NCI-H2171 (cell line): ENCODE data around the gene ZSWIM4.
"Not testable (repeated sequence)": the region's sequence is repeated elsewhere in the genome, so short reads cannot be mapped to it uniquely, and the experiment has no call there.

ENCODE experiments used
- DNase-seq: peaks from one replicate; lab custom pipeline; 2025; lab: John Stamatoyannopoulos, UW

ZSWIM4 gene

GRCh38 chr19:13778398-13778797 is 16.8 kb upstream of the ZSWIM4 start:
- no peak for DNase-seq

GRCh38 chr19:13778847-13779246 is 16.4 kb upstream of the ZSWIM4 start:
- no peak for DNase-seq

- DNase-seq: not testable (repeated sequence)
Observed at GRCh38 chr19:13779794-13780193, 15.4 kb upstream of the ZSWIM4 start.

GRCh38 chr19:13781547-13781946 is 13.7 kb upstream of the ZSWIM4 start:
- DNase-seq: peak; percentile 86

GRCh38 chr19:13782537-13782936 is 12.7 kb upstream of the ZSWIM4 start:
- no peak for DNase-seq

GRCh38 chr19:13783565-13784500 is 11.4 kb upstream of the ZSWIM4 start:
- DNase-seq: no peak

GRCh38 chr19:13784731-13785452 is 10.4 kb upstream of the ZSWIM4 start:
- peak; percentile 29 for DNase-seq

GRCh38 chr19:13788991-13789390 is 6.3 kb upstream of the ZSWIM4 start:
- no peak for DNase-seq

- no peak for DNase-seq
Observed at GRCh38 chr19:13790354-13790753, 4.9 kb upstream of the ZSWIM4 start.

GRCh38 chr19:13793317-13793716 is 1.9 kb upstream of the ZSWIM4 start:
- DNase-seq: not testable (repeated sequence)

GRCh38 chr19:13794398-13794756 is 866 bp upstream of the ZSWIM4 start:
- no peak for DNase-seq

GRCh38 chr19:13795595-13796300 is 505 bp downstream of the ZSWIM4 start:
- no peak for DNase-seq

- no peak for DNase-seq
Observed at GRCh38 chr19:13796301-13797057, 1.2 kb downstream of the ZSWIM4 start.

GRCh38 chr19:13797058-13797440 is 1.8 kb downstream of the ZSWIM4 start:
- DNase-seq: no peak

- DNase-seq: no peak
Observed at GRCh38 chr19:13797870-13798269, 2.6 kb downstream of the ZSWIM4 start.

GRCh38 chr19:13799669-13800068 is 4.4 kb downstream of the ZSWIM4 start:
- DNase-seq: no peak

GRCh38 chr19:13803038-13803437 is 7.8 kb downstream of the ZSWIM4 start:
- no peak for DNase-seq

- DNase-seq: no peak
Observed at GRCh38 chr19:13804830-13805683, 9.8 kb downstream of the ZSWIM4 start.

- DNase-seq: no peak
Observed at GRCh38 chr19:13806728-13807127, 11.5 kb downstream of the ZSWIM4 start.

GRCh38 chr19:13807421-13808021 is 12.3 kb downstream of the ZSWIM4 start:
- no peak for DNase-seq
